OCI-LY3 (cell line): ENCODE measurements around the gene MPPED1.

Source experiments
- H2AFZ ChIP-seq: fragments of 200-600, 300-600 bp; shearing (Covaris generic); 2 replicates; pipeline ENCODE4 v1.6.0; 2014; ENCODE audit warnings: antibody characterized with exemption, low read depth, low read length
- H3K27ac ChIP-seq: fragments of 200-600, 300-600 bp; sonication (generic); 2 replicates; pipeline ENCODE4 v1.5.1; 2014; ENCODE audit warnings: mild to moderate bottlenecking, low read length, moderate library complexity, mixed read lengths
- H3K27me3 ChIP-seq: fragments of 200-600, 300-600 bp; sonication (generic); 2 replicates; pipeline ENCODE4 v1.6.1; 2014; ENCODE audit warnings: low read depth, low read length, mixed read lengths
- H3K36me3 ChIP-seq: fragments of 200-600, 300-600 bp; sonication (generic); replicated peaks from 2 replicates; pipeline ENCODE3; 2014; ENCODE audit warnings: low read depth, low read length, mixed read lengths
- H3K4me1 ChIP-seq: fragments of 300-600, 200-600 bp; sonication (generic); 2 replicates; pipeline ENCODE4 v1.6.1; 2014; ENCODE audit warnings: low read length, mixed read lengths
- H3K4me2 ChIP-seq: fragments of 200-600, 300-600 bp; sonication (generic); 2 replicates; pipeline ENCODE4 v1.6.1; 2014; ENCODE audit warnings: low read length, mixed read lengths
- H3K4me3 ChIP-seq: fragments of 300-600, 200-600 bp; sonication (generic); 2 replicates; pipeline ENCODE4 v1.5.1; 2014; ENCODE audit warnings: antibody characterized with exemption, mild to moderate bottlenecking, low read length, moderate library complexity
- H3K79me2 ChIP-seq: fragments of 300-600, 200-600 bp; shearing (Covaris generic); 2 replicates; pipeline ENCODE4 v1.6.1; 2014; ENCODE audit warnings: mild to moderate bottlenecking, low read length, mixed read lengths
- H3K9ac ChIP-seq: fragments of 300-600, 200-600 bp; shearing (Covaris generic); 2 replicates; pipeline ENCODE4 v1.6.0; 2014; ENCODE audit warnings: mild to moderate bottlenecking, low read length, moderate library complexity
- H3K9me3 ChIP-seq: fragments of 200-600, 300-600 bp; shearing (Covaris generic); 2 replicates; pipeline ENCODE4 v1.6.1; 2014; ENCODE audit warnings: low read length, mixed read lengths; ENCODE audit not compliant: insufficient read depth
- H4K20me1 ChIP-seq: fragments of 200-600, 300-600 bp; sonication (generic); 2 replicates; pipeline ENCODE4 v1.6.1; 2016; ENCODE audit warnings: low read length, mixed read lengths; ENCODE audit not compliant: insufficient read depth
- CTCF ChIP-seq: fragments of 200-600, 300-600 bp; sonication (generic); IDR thresholded peaks from 2 replicates; pipeline ENCODE4 v1.5.1; 2014; ENCODE audit warnings: antibody characterized with exemption, low read length, low read depth
- EZH2phosphoT487 ChIP-seq: fragments of 200-600 bp; shearing (Covaris generic); IDR thresholded peaks from 2 replicates; pipeline ENCODE4 v1.6.1; 2018; ENCODE audit warnings: antibody characterized with exemption, mixed run types, low read depth

MPPED1 gene

DNA sequence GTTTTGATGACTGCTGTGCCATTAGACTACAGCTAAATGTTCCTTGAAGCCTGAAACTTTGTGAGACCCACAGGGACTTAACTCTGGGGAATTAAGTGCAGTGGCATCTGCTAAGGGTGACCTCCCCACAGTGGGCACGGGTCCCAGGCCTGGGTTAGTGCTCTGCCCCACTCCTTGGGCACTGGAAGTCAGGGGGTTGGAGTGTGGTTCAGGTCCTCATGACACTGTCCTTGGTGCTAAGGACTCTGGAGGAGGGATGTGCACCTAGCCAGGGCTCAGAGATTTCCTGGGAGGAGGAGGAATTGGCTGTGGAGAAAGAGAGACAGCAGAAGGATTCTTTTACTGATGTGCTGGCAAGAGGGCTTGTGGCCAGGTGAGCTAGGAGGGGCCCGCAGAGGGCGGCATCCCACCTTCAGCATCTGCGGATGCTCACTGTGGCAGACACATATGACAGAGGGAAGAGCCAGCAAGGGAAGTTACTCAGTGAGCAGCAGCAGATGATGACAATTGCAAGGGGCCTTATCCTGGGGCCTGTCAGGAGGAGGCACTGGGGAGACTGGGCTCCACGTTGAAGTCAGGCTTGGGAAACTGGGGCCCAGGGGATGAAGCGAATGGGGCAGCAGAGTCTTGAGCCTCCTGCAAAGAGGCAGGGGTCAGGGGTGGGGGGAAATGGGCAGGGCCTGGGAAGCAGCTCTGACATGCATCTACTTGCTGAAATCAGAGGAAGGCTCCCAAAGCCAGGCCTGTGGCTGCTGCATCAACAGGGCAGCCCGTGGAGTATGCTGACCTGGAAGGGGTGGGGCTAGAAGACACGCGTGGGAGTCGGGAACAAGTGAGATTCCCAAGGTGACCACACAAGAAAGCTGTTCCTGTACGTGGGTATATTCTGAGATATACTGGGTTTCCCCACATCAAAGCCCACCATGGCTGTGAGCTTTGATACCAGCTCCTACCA is 144.0 kb downstream of the MPPED1 start:
- no peak overlapping the region for H2AFZ ChIP-seq
- no peak overlapping the region for H3K4me2 ChIP-seq
- H3K4me3 ChIP-seq: no peak overlapping the region
- H3K27ac ChIP-seq: no peak overlapping the region
- H3K4me1 ChIP-seq: no peaks in the 10 kb centered on the region
- H3K27me3 ChIP-seq: peaks cover 9% of the 10 kb centered on the region
- H4K20me1 ChIP-seq: no peaks in the 10 kb centered on the region
- H3K9me3 ChIP-seq: peaks cover 5% of the 10 kb centered on the region; the same call in 1 of the 2 replicates
- H3K9ac ChIP-seq: no peak overlapping the region
- H3K36me3 ChIP-seq: no peaks in the 10 kb centered on the region
- TF ChIP-seq EZH2phosphoT487 (no peak), CTCF (no peak)
- H3K79me2 ChIP-seq: no peaks in the 10 kb centered on the region
